GM19397 (cell line): Measurements from ENCODE around the gene CDK11B.
A peak's percentile ranks its signal among the peaks of the same experiment; 100 is the strongest.
"Not testable (repeated sequence)": the region's sequence is repeated elsewhere in the genome, so short reads cannot be mapped to it uniquely, and the experiment has no call there.

Experiments
- ATAC-seq: cut with Tn5 transposase; IDR thresholded peaks from one replicate; pipeline ENCODE4 v1.9.1; 2021; ENCODE audit warnings: mild to moderate bottlenecking, moderate library complexity; ENCODE audit not compliant: unreplicated experiment

Gene CDK11B

DNA sequence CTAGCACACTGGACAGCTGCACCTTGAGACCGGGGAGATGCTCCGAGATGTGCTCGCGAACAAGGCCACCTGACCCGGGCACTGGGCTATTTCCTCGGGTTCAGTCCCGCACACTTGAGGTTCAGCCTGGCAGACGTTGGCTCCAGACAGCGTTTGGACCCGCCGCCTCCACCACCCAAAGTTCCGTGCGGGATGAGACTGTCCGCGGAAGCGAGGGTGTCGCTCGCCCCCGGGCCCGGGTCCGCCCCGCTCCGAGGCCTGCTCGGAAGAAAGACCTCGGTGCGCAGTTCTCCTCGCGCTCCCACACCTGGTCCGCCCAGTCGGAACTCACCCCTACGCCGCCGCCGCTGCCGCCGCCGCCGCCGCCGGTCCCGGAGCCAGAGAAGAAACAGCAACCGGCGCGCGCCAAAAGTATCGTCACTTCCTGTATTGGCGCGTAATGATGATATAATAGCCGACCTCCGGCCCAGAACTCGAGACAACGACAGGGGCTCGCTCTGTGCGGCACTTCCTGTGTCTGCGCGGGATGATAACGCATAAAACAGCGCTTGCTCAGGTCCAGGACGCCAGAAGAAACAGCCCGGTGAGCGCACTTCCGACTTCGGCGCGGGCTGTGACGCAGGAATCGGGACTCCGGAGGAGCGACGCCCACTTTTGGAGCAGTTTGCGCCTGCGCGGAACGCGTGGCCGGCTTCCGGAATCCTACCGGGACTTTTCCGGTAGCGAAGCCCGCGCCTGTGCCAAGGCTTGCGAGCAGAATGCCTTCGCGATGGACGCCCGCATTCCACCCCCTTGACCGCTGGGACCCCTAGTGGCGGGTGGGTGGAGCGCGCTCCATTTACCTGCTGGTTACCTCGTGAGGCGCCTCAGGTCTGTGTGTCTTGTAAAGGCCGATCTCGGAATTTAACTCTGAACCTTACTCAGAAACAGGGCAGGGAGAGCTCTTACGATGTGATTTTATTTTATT, at the start of gene CDK11B:
Gene CDK11B (minus strand): TSS at position 422 of the 967 bp plus-strand sequence. CDS start 1,519 bp downstream, outside the sequence.
- ATAC-seq: peak; percentile 87

- ATAC-seq: not testable (repeated sequence)
These were observed 49.1 kb upstream of the CDK11B start for GRCh38 chr1:1707897-1708296.

- not testable (repeated sequence) for ATAC-seq
These were observed 48.4 kb upstream of the CDK11B start for GRCh38 chr1:1707241-1707640.

DNA sequence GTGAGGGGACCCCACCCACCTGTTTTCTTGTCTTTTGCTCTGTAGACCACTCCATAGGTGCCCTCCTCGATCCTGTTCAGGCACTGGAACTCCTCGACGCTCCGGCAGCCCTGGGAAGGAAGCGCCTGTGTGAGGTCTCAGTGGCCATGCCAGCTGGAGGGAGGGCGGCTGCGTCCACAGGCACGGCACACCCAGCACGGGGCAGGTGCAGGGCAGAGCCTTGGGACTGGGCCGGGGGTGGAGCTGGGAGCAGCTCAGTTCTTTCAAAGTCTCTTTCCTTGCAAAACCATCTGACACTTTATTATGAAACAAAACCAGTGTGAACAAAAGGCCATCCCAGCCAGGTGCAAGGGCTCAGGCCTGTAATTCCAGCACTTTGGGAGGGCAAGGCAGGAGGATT, 46.8 kb upstream of the CDK11B start:
- ATAC-seq: not testable (repeated sequence)

GRCh38 chr1:1704284-1704957, 45.6 kb upstream of the CDK11B start:
- ATAC-seq: not testable (repeated sequence)

- no peak for ATAC-seq
These were observed 45.0 kb upstream of the CDK11B start for GRCh38 chr1:1703796-1704195.

- not testable (repeated sequence) for ATAC-seq
These were observed 43.7 kb upstream of the CDK11B start for GRCh38 chr1:1702506-1702905.

DNA sequence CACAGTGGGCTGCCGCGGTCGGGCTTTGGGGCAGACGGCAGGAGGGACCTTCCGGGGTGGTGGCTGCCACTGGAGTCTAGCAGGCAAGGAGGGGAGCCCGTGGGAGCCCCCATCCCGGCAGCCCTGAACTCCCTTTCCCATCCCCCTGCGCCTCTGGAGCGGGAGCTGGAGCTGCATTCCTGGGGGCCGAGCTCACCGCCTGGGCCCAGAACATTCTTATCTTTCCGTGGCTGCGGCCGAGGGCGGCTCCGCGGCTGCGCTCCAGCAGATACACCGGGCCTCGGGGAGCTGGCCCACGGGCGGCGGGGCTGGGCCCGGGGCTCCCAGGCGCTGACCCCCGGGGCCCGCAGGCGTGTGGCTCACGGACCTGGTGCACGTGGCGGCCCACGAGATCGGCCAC, 41.8 kb upstream of the CDK11B start:
- ATAC-seq: not testable (repeated sequence)

GRCh38 chr1:1700067-1700466, 41.3 kb upstream of the CDK11B start:
- not testable (repeated sequence) for ATAC-seq

DNA sequence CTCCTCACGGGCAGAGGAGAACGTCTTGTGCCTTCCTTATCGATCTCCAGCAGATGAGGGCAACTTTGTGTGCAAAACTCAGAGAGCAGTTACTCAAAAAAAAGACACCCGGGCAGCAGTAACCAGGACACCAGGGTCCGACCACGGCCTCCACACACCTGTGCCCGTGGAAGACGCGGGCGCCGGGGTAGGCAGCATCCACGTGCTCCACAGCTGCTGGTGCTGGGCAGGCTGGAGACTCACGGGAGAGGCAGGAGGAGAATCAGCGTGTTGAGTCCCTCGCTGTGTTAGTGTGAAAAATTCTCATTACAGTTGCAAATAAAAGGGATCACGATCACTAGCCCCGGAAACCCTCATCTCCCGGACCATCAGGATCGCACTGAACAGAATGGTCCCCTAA, 40.3 kb upstream of the CDK11B start:
- not testable (repeated sequence) for ATAC-seq

DNA sequence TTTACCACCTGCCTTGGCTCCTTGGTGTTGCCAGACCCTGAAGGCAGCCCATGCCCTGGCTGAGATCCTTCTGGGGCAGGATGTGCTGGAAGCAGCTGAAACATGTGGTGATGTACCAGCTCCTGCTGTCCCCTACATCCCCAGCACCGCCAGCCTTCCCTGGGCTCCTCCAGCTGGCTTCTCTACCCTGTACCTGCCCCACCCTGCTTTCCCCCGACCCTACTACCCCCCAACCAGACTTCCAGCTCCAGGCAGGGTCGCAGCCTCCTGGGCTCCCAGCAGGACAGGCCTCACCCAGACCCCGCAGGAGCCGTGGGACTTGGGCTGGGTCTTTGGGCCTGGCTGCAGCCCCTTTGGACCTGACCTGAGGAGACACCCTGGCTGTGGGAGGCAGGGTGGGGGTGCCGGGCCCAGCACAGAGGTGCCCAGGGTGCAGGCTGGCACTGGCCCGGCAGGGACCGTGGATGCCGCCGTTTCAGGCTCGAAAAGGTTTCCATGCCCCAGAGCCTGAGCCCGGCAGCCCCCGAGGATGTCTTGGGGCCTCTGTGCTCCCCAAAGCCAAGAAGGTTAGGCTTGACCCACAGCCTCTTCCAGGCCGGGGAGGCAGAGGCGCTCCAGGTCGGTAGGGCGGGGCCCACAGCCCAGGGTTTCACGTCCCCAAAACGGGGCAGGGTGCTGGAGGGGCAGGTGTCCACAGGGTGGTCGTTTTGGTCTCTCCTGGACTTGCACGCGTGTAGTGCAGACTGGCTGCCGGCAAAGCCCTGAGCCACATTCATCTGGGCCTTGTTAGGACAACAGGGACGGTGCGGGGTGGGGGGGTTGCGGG, 38.8 kb upstream of the CDK11B start:
- not testable (repeated sequence) for ATAC-seq

DNA sequence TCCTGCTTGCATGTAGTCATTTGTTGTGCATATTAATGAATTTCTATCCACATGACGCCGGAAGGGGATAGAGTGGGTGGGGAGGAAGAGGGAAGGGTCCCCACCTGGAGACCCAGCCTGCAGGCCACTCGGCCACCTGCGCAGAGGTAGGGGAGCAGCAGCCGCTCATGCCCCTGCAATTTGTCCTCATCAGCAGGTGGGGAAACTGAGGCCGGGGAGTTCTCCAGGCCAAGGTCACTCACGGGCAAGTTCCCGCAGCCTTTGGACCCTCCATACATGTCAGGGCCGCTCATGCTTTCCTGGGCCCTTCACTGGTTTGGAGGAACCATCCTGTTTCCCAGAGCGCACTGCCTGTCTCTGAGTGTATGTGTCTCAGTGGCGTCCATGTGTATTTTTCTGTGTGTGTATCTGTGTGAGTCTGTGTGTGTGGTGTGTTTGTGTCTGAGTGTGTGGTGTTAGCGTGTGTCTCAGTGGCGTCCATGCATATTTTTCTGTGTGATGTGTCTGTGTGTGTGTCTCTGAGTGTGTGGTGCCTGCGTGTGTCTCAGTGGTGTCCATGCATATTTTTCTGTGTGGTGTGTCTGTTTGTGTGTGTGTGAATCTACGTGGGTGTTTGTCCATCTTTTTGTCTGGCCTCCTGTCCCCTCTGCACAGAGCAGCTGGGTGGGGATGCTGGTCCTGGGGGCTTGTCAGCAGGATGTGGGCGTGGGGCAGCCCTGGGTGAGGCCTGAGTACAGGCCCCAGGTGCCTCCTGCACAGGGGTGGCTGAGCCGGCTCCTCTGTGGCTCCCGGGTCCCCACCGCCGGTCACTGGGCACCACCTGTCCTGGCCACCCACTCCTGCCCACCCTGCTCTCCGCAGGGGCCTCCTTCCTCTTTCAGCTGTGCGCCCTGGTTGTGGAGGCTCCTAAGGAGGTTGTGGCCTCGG, 37.9 kb upstream of the CDK11B start:
- ATAC-seq: not testable (repeated sequence)

- ATAC-seq: peak; percentile 77
These were observed 34.2 kb upstream of the CDK11B start, which contains the start of gene SLC35E2B for GRCh38 chr1:1692714-1693647. Gene SLC35E2B, minus strand, starts transcription at chr1:1692795. Its CDS starts 16,096 bp downstream, at chr1:1676699.

- not testable (repeated sequence) for ATAC-seq
These were observed 33.5 kb upstream of the CDK11B start for GRCh38 chr1:1692324-1692713.

GRCh38 chr1:1691443-1691842, 32.6 kb upstream of the CDK11B start:
- not testable (repeated sequence) for ATAC-seq

DNA sequence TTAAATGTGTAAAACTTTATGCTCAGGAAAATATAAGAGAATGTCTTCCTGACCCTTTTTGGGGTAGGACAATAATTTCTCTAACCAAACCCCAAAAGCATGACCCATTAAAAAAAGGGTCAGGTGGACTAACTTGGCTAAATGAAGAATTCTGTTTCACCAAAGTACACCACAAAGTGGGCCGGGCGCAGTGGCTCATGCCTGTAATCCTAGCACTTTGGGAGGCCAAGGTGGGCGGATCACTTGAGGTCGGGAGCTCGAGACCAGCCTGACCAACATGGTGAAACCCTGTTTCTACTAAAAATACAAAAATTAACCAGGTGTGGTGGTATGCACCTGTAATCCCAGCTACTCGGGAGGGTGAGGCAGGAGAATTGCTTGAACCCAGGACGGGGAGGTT, 30.7 kb upstream of the CDK11B start:
- not testable (repeated sequence) for ATAC-seq

DNA sequence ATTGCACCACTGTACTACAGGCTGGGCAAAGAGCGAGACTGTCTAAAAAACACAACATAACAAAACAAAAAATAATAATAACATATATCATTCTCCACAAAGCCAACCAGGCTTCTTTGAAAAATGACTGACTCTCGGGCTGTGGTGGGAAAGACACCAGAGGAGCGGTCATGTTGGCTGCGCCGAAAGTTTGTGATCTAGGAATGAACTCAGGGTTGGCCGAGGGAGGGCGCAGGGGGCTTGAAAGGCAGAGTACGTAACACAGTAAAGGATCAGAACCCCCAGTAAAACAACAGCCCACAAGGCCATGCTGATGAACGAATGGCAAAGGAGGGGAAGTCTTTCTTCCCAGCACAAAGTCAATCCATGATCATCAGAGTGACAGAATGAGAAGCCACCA, 29.0 kb upstream of the CDK11B start:
- no peak for ATAC-seq

GRCh38 chr1:1684031-1684681, 25.4 kb upstream of the CDK11B start:
- ATAC-seq: no peak
